Measurements from ENCODE around the gene SUPT6H.

SUPT6H gene

GRCh38 chr17:28740406-28741357 lies 78.7 kb downstream of the SUPT6H start:
- DNase-seq, result no peak

- no peak for DNase-seq
Observed at GRCh38 chr17:28741358-28742349, 79.6 kb downstream of the SUPT6H start.

GRCh38 chr17:28743243-28744103 lies 81.5 kb downstream of the SUPT6H start, which contains the start of gene TRAF4:
TSS of gene TRAF4 (plus strand) at chr17:28744011. CDS start at chr17:28744113, 102 bp downstream.
- DNase-seq, result peak; percentile 83

GRCh38 chr17:28744104-28744971 lies 82.3 kb downstream of the SUPT6H start:
- DNase-seq, result peak; percentile 41

GRCh38 chr17:28744972-28745785 lies 83.2 kb downstream of the SUPT6H start:
- DNase-seq, result peak; percentile 21

GRCh38 chr17:28745786-28746411 lies 83.9 kb downstream of the SUPT6H start:
- no peak for DNase-seq

GRCh38 chr17:28746611-28747050 lies 84.6 kb downstream of the SUPT6H start:
- peak; percentile 59 for DNase-seq

GRCh38 chr17:28747051-28747691 lies 85.2 kb downstream of the SUPT6H start:
- peak; percentile 45 for DNase-seq

- no peak for DNase-seq
Observed at GRCh38 chr17:28747801-28748750, 86.1 kb downstream of the SUPT6H start.

- DNase-seq, result no peak
Observed at GRCh38 chr17:28748852-28749515, 87.0 kb downstream of the SUPT6H start.

GRCh38 chr17:28749516-28750177 lies 87.6 kb downstream of the SUPT6H start:
- no peak for DNase-seq

- DNase-seq, result peak; percentile 86
Observed at GRCh38 chr17:28750178-28751047, 88.4 kb downstream of the SUPT6H start.

- no peak for DNase-seq
Observed at GRCh38 chr17:28751600-28752366, 89.8 kb downstream of the SUPT6H start.
